Hippocampal formation (tissue), 2 donors: Measurements from ENCODE around the gene EXOC1.
"Not testable (repeated sequence)": the region's sequence is repeated elsewhere in the genome, so short reads cannot be mapped to it uniquely, and the experiment has no call there.

Experiments
- DNase-seq, 2 donors: peaks; one replicate each; lab custom pipeline; 2025; lab: John Stamatoyannopoulos, UW

The EXOC1 gene

GRCh38 chr4:55853484-55854046, at the start of gene EXOC1:
Gene EXOC1 (plus strand): TSS chr4:55853648. CDS start chr4:55858324, 4,676 bp downstream.
- peak; percentile 89 to 97 for DNase-seq

- DNase-seq = no peak
Observed at GRCh38 chr4:55807556-55807955, 45.9 kb upstream of the EXOC1 start.

- no peak for DNase-seq
Observed at GRCh38 chr4:55808186-55808585, 45.3 kb upstream of the EXOC1 start.

GRCh38 chr4:55808632-55809031, 44.8 kb upstream of the EXOC1 start:
- DNase-seq = no peak

- no peak for DNase-seq
Observed at GRCh38 chr4:55817691-55818090, 35.8 kb upstream of the EXOC1 start.

- no peak for DNase-seq
Observed at GRCh38 chr4:55819634-55820033, 33.8 kb upstream of the EXOC1 start, which contains the start of gene EXOC1L. Gene EXOC1L (plus strand): TSS chr4:55819790. CDS start chr4:55820027, 237 bp downstream.

GRCh38 chr4:55820279-55820678, 33.2 kb upstream of the EXOC1 start:
- no peak for DNase-seq

- DNase-seq = no peak
Observed at GRCh38 chr4:55822329-55822728, 31.1 kb upstream of the EXOC1 start.

- DNase-seq = no peak
Observed at GRCh38 chr4:55824865-55825264, 28.6 kb upstream of the EXOC1 start.

- no peak for DNase-seq
Observed at GRCh38 chr4:55826986-55827385, 26.5 kb upstream of the EXOC1 start.

- DNase-seq = no peak
Observed at GRCh38 chr4:55827582-55827981, 25.9 kb upstream of the EXOC1 start.

GRCh38 chr4:55830048-55830447, 23.4 kb upstream of the EXOC1 start:
- DNase-seq = no peak

GRCh38 chr4:55830716-55831115, 22.7 kb upstream of the EXOC1 start:
- DNase-seq = no peak

GRCh38 chr4:55834086-55834795, 19.2 kb upstream of the EXOC1 start:
- no peak for DNase-seq

- no peak for DNase-seq
Observed at GRCh38 chr4:55837903-55838302, 15.5 kb upstream of the EXOC1 start.

- no peak for DNase-seq
Observed at GRCh38 chr4:55838356-55838755, 15.1 kb upstream of the EXOC1 start.

GRCh38 chr4:55838952-55839351, 14.5 kb upstream of the EXOC1 start:
- DNase-seq = no peak

- no peak for DNase-seq
Observed at GRCh38 chr4:55840956-55841355, 12.5 kb upstream of the EXOC1 start.

GRCh38 chr4:55841373-55842239, 11.8 kb upstream of the EXOC1 start:
- not testable (repeated sequence) for DNase-seq

GRCh38 chr4:55842312-55842711, 11.1 kb upstream of the EXOC1 start:
- DNase-seq = not testable (repeated sequence)

GRCh38 chr4:55849724-55850123, 3.7 kb upstream of the EXOC1 start:
- DNase-seq = no peak

- DNase-seq = no peak
Observed at GRCh38 chr4:55851885-55852284, 1.6 kb upstream of the EXOC1 start.

- no peak for DNase-seq
Observed at GRCh38 chr4:55854129-55854528, 681 bp downstream of the EXOC1 start.
